NCI-H1436 (cell line): ENCODE measurements around the gene TMPRSS3.

Source experiments
- DNase-seq: peaks from one replicate; lab custom pipeline; 2025; lab: John Stamatoyannopoulos, UW

The TMPRSS3 gene

GRCh38 chr21:42332557-42333317 is 63.1 kb downstream of the TMPRSS3 start:
- DNase-seq = no peak

- DNase-seq = no peak
These were observed 64.2 kb downstream of the TMPRSS3 start for GRCh38 chr21:42331660-42332059.

GRCh38 chr21:42330380-42331371 is 65.2 kb downstream of the TMPRSS3 start:
- no peak for DNase-seq

- DNase-seq = no peak
These were observed 71.0 kb downstream of the TMPRSS3 start for GRCh38 chr21:42324896-42325295.
